ENCODE data around the gene LIPN.
A peak's percentile ranks its signal among the peaks of the same experiment; 100 is the strongest.
"Not testable (repeated sequence)": the region's sequence is repeated elsewhere in the genome, so short reads cannot be mapped to it uniquely, and the experiment has no call there.

Gene LIPN

GRCh38 chr10:88759366-88760101 is at the start of gene LIPN:
Gene LIPN (plus strand): TSS chr10:88760020. CDS start chr10:88761406, 1,386 bp downstream.
- DNase-seq (ENCODE audit: low read depth in 2 of 2): no peak

GRCh38 chr10:88715517-88715916 is 44.3 kb upstream of the LIPN start:
- DNase-seq (ENCODE audit: low read depth in 2 of 2): no peak

- DNase-seq (ENCODE audit: low read depth in 2 of 2): no peak
Observed at GRCh38 chr10:88721392-88721791, 38.4 kb upstream of the LIPN start.

DNA sequence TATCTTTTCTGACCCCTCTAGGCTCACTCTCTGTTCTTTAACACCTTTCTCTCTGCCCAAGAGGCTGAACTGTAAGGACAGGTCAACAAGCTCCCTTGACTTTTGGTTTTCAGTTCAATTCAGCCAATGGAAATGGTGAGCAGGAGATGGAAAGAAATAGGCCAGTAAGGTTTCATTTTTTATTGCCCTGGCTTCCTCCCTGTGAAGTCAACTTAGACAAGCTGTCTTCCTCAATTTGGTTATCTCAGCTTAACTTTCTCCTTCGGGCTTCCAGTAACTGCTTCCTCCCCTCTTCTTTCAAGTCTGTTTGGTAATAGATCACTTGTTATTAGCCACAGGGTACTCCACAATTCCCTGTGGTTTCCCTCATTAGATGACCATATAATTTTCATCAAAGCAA is 34.0 kb upstream of the LIPN start:
- DNase-seq (ENCODE audit: low read depth in 2 of 2): no peak

DNA sequence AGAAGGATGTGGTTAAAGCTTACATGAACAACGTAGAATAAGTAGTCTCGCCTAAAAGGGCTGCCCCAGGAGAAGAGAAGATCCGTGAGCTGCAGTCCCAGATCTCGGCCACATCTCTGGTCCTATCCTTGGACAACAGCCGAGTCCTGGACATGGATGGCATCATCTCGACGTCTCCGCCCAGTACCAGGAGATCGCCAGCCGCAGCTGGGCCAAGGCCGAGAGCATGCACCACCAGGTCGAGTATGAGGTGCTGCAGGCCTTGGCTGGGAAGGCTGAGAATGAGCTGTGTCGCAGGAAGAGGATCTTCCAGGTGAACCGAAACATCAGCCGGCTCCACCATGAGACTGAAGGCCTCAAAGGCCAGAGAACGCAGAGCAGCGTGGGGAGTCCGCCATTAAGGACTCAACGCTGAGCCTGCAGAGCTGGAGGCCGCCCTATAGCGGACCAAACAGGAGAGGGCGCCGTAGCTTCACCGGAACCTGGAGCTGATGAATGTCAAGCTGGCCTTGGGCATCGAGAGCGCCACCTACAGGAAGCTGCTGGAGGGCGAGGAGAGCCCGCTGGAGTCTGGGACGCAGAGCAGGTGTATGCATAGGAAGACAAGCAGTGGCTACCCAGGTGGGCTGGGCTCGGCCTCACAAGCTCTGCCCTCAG is 31.6 kb upstream of the LIPN start:
- DNase-seq (ENCODE audit: low read depth in 2 of 2): peak in 1 of 2 donors; percentile 47

GRCh38 chr10:88730864-88731263 is 29.0 kb upstream of the LIPN start:
- no peak for DNase-seq (ENCODE audit: low read depth in 2 of 2)

GRCh38 chr10:88731296-88731695 is 28.5 kb upstream of the LIPN start:
- no peak for DNase-seq (ENCODE audit: low read depth in 2 of 2)

GRCh38 chr10:88733215-88733614 is 26.6 kb upstream of the LIPN start:
- no peak for DNase-seq (ENCODE audit: low read depth in 2 of 2)

DNA sequence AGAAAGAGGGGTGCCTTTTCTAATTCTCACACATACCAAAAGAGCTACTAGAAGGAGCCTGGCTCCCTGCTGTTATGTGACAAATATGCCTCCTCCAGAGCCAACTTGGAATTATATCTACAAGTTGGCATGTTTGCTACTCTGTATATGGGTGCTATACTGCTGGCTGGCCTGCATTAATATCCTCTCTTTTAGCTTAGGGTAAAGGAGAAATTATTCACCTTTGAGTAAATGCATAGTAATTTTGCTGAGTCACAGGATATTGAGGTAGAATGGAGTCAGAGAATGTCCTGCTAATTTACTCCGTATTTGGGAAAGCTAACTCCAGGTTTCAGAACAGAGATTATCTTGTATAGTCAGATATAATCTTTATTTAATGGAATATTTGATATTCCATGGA is 24.2 kb upstream of the LIPN start:
- no peak for DNase-seq (ENCODE audit: low read depth in 2 of 2)

GRCh38 chr10:88741921-88742320 is 17.9 kb upstream of the LIPN start:
- DNase-seq (ENCODE audit: low read depth in 2 of 2): not testable (repeated sequence)

DNA sequence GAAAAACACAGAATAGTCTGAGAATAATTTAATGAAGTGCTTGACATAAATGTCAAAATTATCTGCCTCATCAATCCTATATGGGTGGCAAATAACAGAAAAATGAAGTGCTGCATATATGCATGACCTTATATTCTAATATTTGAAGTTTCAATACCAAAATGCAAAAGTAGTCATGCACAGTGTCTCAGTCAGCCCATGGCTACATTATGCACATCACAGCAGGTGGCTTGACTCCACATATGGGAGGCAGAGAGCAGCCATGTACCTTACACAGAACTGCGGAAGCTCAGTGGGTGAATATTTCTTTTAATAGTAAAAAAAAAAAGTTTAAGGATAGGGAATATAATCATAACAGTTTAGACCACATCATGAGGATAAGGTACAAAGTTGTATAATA is 17.4 kb upstream of the LIPN start:
- DNase-seq (ENCODE audit: low read depth in 2 of 2): no peak

- no peak for DNase-seq (ENCODE audit: low read depth in 2 of 2)
Observed at GRCh38 chr10:88744002-88744401, 15.8 kb upstream of the LIPN start.

- DNase-seq (ENCODE audit: low read depth in 2 of 2): no peak
Observed at GRCh38 chr10:88745633-88746032, 14.2 kb upstream of the LIPN start.

DNA sequence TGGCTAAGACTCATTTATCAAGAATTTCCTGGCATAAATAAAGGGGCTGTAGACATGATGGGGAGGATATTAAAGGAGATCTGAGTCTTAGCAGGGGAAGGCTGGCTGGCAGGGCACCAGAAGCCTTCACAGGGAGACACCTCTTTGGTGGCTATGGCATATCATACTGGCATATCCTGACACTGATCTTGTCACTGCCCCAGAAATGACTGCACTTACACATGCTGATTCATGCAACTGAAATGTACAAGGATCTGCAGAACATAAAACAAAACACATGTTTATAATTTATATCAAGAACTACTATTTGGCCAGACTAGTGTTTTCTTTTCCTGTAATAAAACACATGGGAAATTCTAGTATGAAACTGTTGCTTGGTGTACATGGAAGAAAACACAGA is 5.5 kb upstream of the LIPN start:
- no peak for DNase-seq (ENCODE audit: low read depth in 2 of 2)

DNA sequence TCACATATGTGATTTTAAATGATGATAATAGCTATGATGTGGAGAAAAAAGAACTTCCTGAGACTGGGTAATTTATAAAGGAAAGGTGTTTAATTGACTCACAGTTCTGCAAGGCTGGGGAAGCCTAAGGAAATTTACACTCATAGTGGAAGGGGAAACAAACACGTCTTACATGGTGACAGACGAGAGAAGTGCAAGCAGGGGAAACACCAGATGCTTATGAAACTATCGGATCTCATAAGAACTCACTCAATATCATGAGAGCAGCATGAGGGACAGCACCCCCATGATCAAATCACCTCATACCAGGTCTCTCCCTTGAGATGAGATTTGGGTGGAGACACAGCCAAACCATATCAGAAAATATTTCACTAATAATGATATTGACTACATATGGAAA is 4.1 kb upstream of the LIPN start:
- peak in 1 of 2 donors; percentile 9 for DNase-seq (ENCODE audit: low read depth in 2 of 2)

DNA sequence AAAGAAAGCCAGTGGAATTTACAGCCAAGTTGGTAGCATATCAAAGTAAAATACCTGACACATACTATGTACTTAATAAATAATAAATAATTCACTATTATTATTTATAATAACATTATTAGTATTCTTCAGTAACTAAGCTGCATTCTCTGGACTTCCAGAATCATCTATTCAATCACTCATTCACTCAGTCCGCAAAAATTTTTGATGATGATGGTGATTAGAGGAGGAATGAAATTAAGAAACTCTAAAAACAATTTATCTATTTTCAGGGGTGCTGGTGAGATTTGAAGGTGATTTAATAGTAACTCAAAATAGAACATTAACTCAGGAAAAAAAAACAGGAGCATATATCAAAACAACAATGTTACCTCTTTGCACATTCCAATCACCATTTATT is 3.2 kb upstream of the LIPN start:
- no peak for DNase-seq (ENCODE audit: low read depth in 2 of 2)

- DNase-seq (ENCODE audit: low read depth in 2 of 2): no peak
Observed at GRCh38 chr10:88762906-88763305, 3.1 kb downstream of the LIPN start.

DNA sequence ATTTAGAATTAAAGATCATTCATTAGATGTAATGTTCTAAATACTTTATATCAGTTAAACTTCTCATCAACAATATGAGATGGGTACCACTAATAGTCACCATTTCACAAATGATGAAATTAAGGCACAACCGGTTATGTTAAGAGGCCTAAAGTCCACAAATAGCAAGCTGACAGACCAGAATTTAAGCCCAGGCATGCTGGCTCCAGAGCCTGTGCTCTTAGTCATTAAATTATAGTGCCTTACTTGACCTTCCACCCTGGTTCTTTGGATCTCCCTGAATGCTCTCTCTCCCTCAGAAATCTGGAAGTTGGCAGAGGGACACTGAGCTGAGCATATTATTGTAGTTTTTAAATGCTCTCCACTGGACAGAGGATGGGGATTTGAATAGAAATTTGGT is 3.6 kb downstream of the LIPN start:
- no peak for DNase-seq (ENCODE audit: low read depth in 2 of 2)

GRCh38 chr10:88764110-88764509 is 4.3 kb downstream of the LIPN start:
- no peak for DNase-seq (ENCODE audit: low read depth in 2 of 2)

DNA sequence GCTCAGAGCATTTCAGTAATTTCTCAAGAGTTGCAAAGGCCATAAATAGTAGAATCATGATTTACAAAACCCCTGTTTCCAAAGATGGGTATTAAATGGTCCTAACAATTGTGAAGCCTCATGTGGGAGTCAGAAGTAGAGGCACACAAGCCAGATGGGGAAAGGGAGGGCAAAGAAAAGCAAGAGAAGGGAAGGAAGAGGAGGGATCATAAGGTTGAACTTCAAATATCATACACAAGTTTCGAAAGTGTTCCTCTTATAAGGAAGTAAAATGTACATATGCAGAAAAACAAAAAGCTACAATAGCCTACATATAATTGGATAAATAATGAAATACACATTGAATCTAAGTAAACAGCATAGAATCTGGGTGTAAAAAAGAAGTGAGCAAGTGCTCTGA is 6.0 kb downstream of the LIPN start:
- no peak for DNase-seq (ENCODE audit: low read depth in 2 of 2)

GRCh38 chr10:88769384-88769783 is 9.6 kb downstream of the LIPN start:
- no peak for DNase-seq (ENCODE audit: low read depth in 2 of 2)

DNA sequence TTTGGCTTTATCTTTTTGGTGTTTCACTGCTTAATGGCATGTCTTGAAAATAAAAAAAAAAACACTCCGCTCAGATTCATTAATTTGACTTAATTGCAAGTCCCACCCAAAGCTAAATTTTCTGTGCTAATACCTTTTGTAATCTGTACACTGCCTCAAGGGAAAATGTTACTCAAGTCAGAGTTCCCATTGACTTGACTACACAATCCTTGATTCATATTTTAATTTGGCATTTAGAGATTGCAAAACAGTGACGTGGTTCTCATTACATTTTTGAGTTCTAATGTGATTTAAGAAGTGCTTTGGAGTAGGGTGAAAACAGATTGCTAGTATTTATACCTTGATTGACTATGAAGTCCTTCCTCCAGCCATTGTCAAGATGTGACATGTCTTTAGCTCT is 21.4 kb downstream of the LIPN start:
- no peak for DNase-seq (ENCODE audit: low read depth in 2 of 2)

GRCh38 chr10:88782222-88782621 is 22.4 kb downstream of the LIPN start:
- no peak for DNase-seq (ENCODE audit: low read depth in 2 of 2)

DNA sequence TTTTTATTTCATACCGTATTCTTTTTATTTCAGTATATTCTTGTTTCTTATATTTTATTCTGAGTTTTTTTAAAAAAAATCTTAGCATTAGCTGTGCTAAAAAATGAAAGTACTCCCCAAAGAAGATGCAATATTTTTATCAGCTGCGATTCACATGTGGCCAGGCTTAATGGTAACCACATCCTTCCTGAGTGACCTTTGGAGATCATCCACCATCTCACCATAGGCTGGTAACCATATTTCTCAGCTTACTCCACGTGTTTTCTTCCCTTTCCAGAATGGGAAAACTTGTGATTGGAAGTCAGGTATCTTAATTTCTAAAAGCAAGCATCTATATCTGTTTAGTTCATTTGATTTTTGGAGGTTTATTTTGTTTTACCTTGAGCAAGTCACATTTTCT is 23.9 kb downstream of the LIPN start:
- no peak for DNase-seq (ENCODE audit: low read depth in 2 of 2)

Measured in activated CD4-positive, alpha-beta T cell treated with anti-CD3 and anti-CD28 coated beads for 24 hours (primary cell).